SK-N-SH treated with all-trans-retinoic acid at 6 μM for 48 hours (cell line): ENCODE measurements around the gene CD302.
"Not testable (repeated sequence)": the region's sequence is repeated elsewhere in the genome, so short reads cannot be mapped to it uniquely, and the experiment has no call there.

Experiments used
- ATAC-seq: fragments of 200-7000 bp; cut with Tn5 transposase; 3 replicates; pipeline ENCODE4 v1.9.1; 2020; ENCODE audit warnings: mild to moderate bottlenecking, moderate library complexity
- CSDC2 ChIP-seq: fragments of 250-450 bp; sonication (Bioruptor Pico); IDR thresholded peaks from 2 replicates; pipeline ENCODE4 v1.5.0; 2020; ENCODE audit warnings: mild to moderate bottlenecking, moderate library complexity
- GLIS3 ChIP-seq: fragments of 250-450 bp; sonication (Bioruptor Pico); IDR thresholded peaks from 2 replicates; pipeline ENCODE4 v1.5.0; 2020; ENCODE audit warnings: mild to moderate bottlenecking, moderate library complexity
- ISL1 ChIP-seq: fragments of 250-450 bp; sonication (Bioruptor Pico); IDR thresholded peaks from 2 replicates; pipeline ENCODE4 v2.1.2; 2022; ENCODE audit warnings: mild to moderate bottlenecking, moderate library complexity
- OSR1 ChIP-seq: fragments of 250-450 bp; sonication (Bioruptor Pico); IDR thresholded peaks from 2 replicates; pipeline ENCODE4 v1.8.0; 2022; ENCODE audit warnings: moderate library complexity, mild to moderate bottlenecking, inconsistent platforms
- PPARA ChIP-seq: fragments of 250-450 bp; sonication (Bioruptor Pico); IDR thresholded peaks from 2 replicates; pipeline ENCODE4 v1.5.0; 2020; ENCODE audit warnings: mild to moderate bottlenecking, borderline replicate concordance
- RARB ChIP-seq: fragments of 250-450 bp; sonication (Bioruptor Pico); IDR thresholded peaks from 2 replicates; pipeline ENCODE4 v1.8.0; 2021; ENCODE audit warnings: mild to moderate bottlenecking, moderate library complexity
- SNAI2 ChIP-seq: fragments of 250-450 bp; sonication (Bioruptor Pico); IDR thresholded peaks from 2 replicates; pipeline ENCODE4 v1.5.0; 2020; ENCODE audit warnings: mild to moderate bottlenecking, moderate library complexity
- TCF4 ChIP-seq: fragments of 250-450 bp; sonication (Bioruptor Pico); IDR thresholded peaks from 2 replicates; pipeline ENCODE4 v1.8.0; 2021; ENCODE audit warnings: mild to moderate bottlenecking, moderate library complexity, borderline replicate concordance
- TOX ChIP-seq: fragments of 250-450 bp; sonication (Bioruptor Pico); IDR thresholded peaks from 2 replicates; pipeline ENCODE4 v1.8.0; 2021; ENCODE audit warnings: mild to moderate bottlenecking, moderate library complexity, borderline replicate concordance
- ZC3H10 ChIP-seq: fragments of 250-450 bp; sonication (Bioruptor Pico); IDR thresholded peaks from 2 replicates; pipeline ENCODE4 v1.5.1; 2021; ENCODE audit warnings: mild to moderate bottlenecking, moderate library complexity
- ZFP3 ChIP-seq: fragments of 250-450 bp; sonication (Bioruptor Pico); IDR thresholded peaks from 2 replicates; pipeline ENCODE4 v1.5.0; 2020; ENCODE audit warnings: mild to moderate bottlenecking, moderate library complexity
- ZNF565 ChIP-seq: fragments of 450-650 bp; formaldehyde crosslinking; conservative IDR thresholded peaks from 2 replicates; pipeline ENCODE4 v1.5.0; 2020; ENCODE audit warnings: low read depth, mild to moderate bottlenecking, moderate library complexity
- ZNF70 ChIP-seq: fragments of 450-650 bp; formaldehyde crosslinking; IDR thresholded peaks from 2 replicates; pipeline ENCODE4 v1.5.0; 2020; ENCODE audit warnings: mild to moderate bottlenecking, moderate library complexity
- ZNF8 ChIP-seq: fragments of 450-650 bp; formaldehyde crosslinking; IDR thresholded peaks from 2 replicates; pipeline ENCODE4 v1.5.0; 2020; ENCODE audit warnings: mild to moderate bottlenecking, moderate library complexity
- TF ChIP-seq, protein P1 (sequence below): fragments of 250-450 bp; sonication (Bioruptor Pico); IDR thresholded peaks from 2 replicates; pipeline ENCODE4 v1.5.0; 2020; ENCODE audit warnings: mild to moderate bottlenecking, moderate library complexity
- TF ChIP-seq, protein P2 (sequence below): fragments of 250-450 bp; sonication (Bioruptor Pico); IDR thresholded peaks from 2 replicates; pipeline ENCODE4 v1.5.1; 2020; ENCODE audit warnings: low read depth, mild to moderate bottlenecking, moderate library complexity
- TF ChIP-seq, protein P3 (sequence below): fragments of 250-450 bp; sonication (Bioruptor Pico); IDR thresholded peaks from 2 replicates; pipeline ENCODE4 v1.8.0; 2021; ENCODE audit warnings: low read depth, mild to moderate bottlenecking, moderate library complexity, borderline replicate concordance
- TF ChIP-seq, protein P4 (sequence below): fragments of 250-450 bp; sonication (Bioruptor Pico); IDR thresholded peaks from 2 replicates; pipeline ENCODE4 v1.5.1; 2021; ENCODE audit warnings: mild to moderate bottlenecking, moderate library complexity

Gene CD302

DNA sequence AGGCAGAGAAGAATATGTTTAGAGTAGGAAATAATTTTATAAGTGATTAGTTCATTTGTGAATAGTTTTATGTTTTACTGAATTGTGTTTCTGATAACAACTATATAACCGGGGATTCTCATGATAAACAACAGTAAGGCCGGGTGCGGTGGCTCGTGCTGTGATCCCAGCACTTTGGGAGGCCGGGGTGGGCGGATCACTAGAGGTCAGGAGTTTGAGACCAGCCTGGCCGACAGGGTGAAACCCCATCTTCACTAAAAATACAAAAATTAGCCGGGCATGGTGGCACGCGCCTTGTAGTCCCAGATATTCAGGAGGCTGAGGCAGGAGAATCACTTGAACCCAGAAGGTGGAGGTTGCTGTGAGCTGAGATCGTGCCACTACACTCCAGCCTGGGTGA, 52.8 kb downstream of the CD302 start:
- ATAC-seq = not testable (repeated sequence)

DNA sequence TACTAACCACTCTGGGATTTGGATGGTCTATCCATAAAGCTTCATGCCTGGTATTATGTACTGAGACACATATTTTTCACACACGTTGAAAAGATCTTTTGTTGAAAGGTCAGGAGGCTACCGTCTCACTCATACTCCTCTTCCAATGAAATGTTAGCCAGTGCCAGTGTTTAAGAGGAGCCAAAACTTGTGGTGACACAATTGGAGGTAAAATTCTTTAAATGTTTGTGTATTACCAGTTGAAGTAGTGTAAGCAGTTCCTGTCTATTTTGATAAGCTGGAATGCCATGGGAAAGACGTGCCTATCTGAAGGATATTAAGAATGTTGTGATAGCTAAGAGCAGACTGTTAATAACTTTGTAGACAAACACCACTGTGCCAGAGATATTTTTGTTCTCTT, 53.6 kb downstream of the CD302 start:
- no peak; the same call in 2 of the 3 replicates for ATAC-seq
- TF ChIP-seq ISL1 (CRISPR knock-in tag) = no peak
- TF ChIP-seq PPARA (CRISPR knock-in tag) = no peak
- no peak for TF ChIP-seq SNAI2 (CRISPR knock-in tag)
- TF ChIP-seq ZNF565 = no peak
- TF ChIP-seq, protein P1, sequence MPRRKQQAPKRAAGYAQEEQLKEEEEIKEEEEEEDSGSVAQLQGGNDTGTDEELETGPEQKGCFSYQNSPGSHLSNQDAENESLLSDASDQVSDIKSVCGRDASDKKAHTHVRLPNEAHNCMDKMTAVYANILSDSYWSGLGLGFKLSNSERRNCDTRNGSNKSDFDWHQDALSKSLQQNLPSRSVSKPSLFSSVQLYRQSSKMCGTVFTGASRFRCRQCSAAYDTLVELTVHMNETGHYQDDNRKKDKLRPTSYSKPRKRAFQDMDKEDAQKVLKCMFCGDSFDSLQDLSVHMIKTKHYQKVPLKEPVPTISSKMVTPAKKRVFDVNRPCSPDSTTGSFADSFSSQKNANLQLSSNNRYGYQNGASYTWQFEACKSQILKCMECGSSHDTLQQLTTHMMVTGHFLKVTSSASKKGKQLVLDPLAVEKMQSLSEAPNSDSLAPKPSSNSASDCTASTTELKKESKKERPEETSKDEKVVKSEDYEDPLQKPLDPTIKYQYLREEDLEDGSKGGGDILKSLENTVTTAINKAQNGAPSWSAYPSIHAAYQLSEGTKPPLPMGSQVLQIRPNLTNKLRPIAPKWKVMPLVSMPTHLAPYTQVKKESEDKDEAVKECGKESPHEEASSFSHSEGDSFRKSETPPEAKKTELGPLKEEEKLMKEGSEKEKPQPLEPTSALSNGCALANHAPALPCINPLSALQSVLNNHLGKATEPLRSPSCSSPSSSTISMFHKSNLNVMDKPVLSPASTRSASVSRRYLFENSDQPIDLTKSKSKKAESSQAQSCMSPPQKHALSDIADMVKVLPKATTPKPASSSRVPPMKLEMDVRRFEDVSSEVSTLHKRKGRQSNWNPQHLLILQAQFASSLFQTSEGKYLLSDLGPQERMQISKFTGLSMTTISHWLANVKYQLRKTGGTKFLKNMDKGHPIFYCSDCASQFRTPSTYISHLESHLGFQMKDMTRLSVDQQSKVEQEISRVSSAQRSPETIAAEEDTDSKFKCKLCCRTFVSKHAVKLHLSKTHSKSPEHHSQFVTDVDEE (CRISPR knock-in tag) = no peak
- TF ChIP-seq, protein P2, sequence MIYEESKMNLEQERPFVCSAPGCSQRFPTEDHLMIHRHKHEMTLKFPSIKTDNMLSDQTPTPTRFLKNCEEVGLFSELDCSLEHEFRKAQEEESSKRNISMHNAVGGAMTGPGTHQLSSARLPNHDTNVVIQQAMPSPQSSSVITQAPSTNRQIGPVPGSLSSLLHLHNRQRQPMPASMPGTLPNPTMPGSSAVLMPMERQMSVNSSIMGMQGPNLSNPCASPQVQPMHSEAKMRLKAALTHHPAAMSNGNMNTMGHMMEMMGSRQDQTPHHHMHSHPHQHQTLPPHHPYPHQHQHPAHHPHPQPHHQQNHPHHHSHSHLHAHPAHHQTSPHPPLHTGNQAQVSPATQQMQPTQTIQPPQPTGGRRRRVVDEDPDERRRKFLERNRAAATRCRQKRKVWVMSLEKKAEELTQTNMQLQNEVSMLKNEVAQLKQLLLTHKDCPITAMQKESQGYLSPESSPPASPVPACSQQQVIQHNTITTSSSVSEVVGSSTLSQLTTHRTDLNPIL = no peak
- TF ChIP-seq, protein P3, sequence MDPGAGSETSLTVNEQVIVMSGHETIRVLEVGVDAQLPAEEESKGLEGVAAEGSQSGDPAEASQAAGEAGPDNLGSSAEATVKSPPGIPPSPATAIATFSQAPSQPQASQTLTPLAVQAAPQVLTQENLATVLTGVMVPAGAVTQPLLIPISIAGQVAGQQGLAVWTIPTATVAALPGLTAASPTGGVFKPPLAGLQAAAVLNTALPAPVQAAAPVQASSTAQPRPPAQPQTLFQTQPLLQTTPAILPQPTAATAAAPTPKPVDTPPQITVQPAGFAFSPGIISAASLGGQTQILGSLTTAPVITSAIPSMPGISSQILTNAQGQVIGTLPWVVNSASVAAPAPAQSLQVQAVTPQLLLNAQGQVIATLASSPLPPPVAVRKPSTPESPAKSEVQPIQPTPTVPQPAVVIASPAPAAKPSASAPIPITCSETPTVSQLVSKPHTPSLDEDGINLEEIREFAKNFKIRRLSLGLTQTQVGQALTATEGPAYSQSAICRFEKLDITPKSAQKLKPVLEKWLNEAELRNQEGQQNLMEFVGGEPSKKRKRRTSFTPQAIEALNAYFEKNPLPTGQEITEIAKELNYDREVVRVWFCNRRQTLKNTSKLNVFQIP (CRISPR knock-in tag) = no peak
- no peak for TF ChIP-seq GLIS3 (CRISPR knock-in tag)
- no peak for TF ChIP-seq OSR1 (CRISPR knock-in tag)

DNA sequence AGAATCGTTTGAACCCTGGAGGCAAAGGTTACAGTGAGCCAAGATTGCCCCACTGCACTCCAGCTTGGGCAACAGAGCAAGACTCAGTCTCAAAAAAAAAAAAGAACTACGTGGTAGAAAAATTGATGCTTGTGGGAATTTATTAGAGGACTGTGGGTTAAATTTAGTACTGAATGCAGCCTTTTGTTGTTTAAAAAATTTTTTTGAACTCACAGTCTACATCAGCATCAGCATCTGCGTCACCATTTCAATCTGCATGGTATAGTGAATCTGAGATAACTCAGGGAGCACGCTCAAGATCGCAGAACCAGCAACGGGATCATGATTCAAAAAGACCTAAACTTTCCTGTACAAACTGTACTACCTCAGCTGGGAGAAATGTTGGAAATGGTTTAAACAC, 55.2 kb downstream of the CD302 start:
- TF ChIP-seq GLIS3 (CRISPR knock-in tag) (no peak), ISL1 (CRISPR knock-in tag) (no peak), CSDC2 (CRISPR knock-in tag) (no peak), OSR1 (CRISPR knock-in tag) (no peak), SNAI2 (CRISPR knock-in tag) (no peak), ZC3H10 (CRISPR knock-in tag) (no peak), ZNF70 (CRISPR knock-in tag) (no peak), TCF4 (CRISPR knock-in tag) (no peak), ZNF8 (no peak), RARB (CRISPR knock-in tag) (no peak), ZFP3 (CRISPR knock-in tag) (no peak), TOX (CRISPR knock-in tag) (no peak)
- TF ChIP-seq, protein P3 (CRISPR knock-in tag) = no peak
- TF ChIP-seq, protein P2 = no peak
- TF ChIP-seq, protein P4, sequence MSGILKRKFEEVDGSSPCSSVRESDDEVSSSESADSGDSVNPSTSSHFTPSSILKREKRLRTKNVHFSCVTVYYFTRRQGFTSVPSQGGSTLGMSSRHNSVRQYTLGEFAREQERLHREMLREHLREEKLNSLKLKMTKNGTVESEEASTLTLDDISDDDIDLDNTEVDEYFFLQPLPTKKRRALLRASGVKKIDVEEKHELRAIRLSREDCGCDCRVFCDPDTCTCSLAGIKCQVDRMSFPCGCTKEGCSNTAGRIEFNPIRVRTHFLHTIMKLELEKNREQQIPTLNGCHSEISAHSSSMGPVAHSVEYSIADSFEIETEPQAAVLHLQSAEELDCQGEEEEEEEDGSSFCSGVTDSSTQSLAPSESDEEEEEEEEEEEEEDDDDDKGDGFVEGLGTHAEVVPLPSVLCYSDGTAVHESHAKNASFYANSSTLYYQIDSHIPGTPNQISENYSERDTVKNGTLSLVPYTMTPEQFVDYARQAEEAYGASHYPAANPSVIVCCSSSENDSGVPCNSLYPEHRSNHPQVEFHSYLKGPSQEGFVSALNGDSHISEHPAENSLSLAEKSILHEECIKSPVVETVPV (CRISPR knock-in tag) = no peak
- ATAC-seq = no peak
